ENCODE data around the gene PPP1R13L.

The PPP1R13L gene

GRCh38 chr19:45352062-45352461 is 52.8 kb downstream of the PPP1R13L start:
- no peaks in the 10 kb centered on the region for H3K4me1 ChIP-seq (ENCODE audit: control insufficient read depth in 1 of 2, insufficient read depth in 1 of 2, low read depth in 1 of 2, low read length in 1 of 2)
- no peak for TF ChIP-seq CTCF (IDR thresholded peaks at IDR 0.05)
- H3K27ac ChIP-seq = no peak overlapping the region
- H3K36me3 ChIP-seq = peaks cover 26% of the 10 kb centered on the region
- no peak overlapping the region for H3K4me3 ChIP-seq (ENCODE audit: low read depth in 1 of 2, low read length in 1 of 2)
- no peaks in the 10 kb centered on the region for H3K9me3 ChIP-seq
- H3K27me3 ChIP-seq = peaks cover 10% of the 10 kb centered on the region

GRCh38 chr19:45351401-45351952 is 53.4 kb downstream of the PPP1R13L start:
- H3K36me3 ChIP-seq = peaks cover 26% of the 10 kb centered on the region
- H3K27ac ChIP-seq = no peak overlapping the region
- TF ChIP-seq CTCF (IDR thresholded peaks at IDR 0.05) = no peak
- no peaks in the 10 kb centered on the region for H3K4me1 ChIP-seq (ENCODE audit: control insufficient read depth in 1 of 2, insufficient read depth in 1 of 2, low read depth in 1 of 2, low read length in 1 of 2)
- no peaks in the 10 kb centered on the region for H3K9me3 ChIP-seq
- no peak overlapping the region for H3K4me3 ChIP-seq (ENCODE audit: low read depth in 1 of 2, low read length in 1 of 2)
- H3K27me3 ChIP-seq = peaks cover 16% of the 10 kb centered on the region

- H3K9me3 ChIP-seq = no peaks in the 10 kb centered on the region
- no peak for TF ChIP-seq CTCF (IDR thresholded peaks at IDR 0.05)
- H3K4me1 ChIP-seq (ENCODE audit: control insufficient read depth in 1 of 2, insufficient read depth in 1 of 2, low read depth in 1 of 2, low read length in 1 of 2) = no peaks in the 10 kb centered on the region
- no peak overlapping the region for H3K4me3 ChIP-seq (ENCODE audit: low read depth in 1 of 2, low read length in 1 of 2)
- H3K27ac ChIP-seq = no peak overlapping the region
- H3K27me3 ChIP-seq = peaks cover 25% of the 10 kb centered on the region
- peaks cover 26% of the 10 kb centered on the region for H3K36me3 ChIP-seq
Measured at GRCh38 chr19:45350477-45351058, 54.3 kb downstream of the PPP1R13L start.

GRCh38 chr19:45349430-45349941 is 55.4 kb downstream of the PPP1R13L start:
- no peaks in the 10 kb centered on the region for H3K9me3 ChIP-seq
- peaks cover 23% of the 10 kb centered on the region for H3K36me3 ChIP-seq
- no peak for TF ChIP-seq CTCF (IDR thresholded peaks at IDR 0.05)
- H3K4me1 ChIP-seq (ENCODE audit: control insufficient read depth in 1 of 2, insufficient read depth in 1 of 2, low read depth in 1 of 2, low read length in 1 of 2) = no peaks in the 10 kb centered on the region
- H3K4me3 ChIP-seq (ENCODE audit: low read depth in 1 of 2, low read length in 1 of 2) = no peak overlapping the region
- H3K27me3 ChIP-seq = peaks cover 36% of the 10 kb centered on the region
- H3K27ac ChIP-seq = no peak overlapping the region

GRCh38 chr19:45349126-45349415 is 55.8 kb downstream of the PPP1R13L start:
- H3K36me3 ChIP-seq = peaks cover 21% of the 10 kb centered on the region
- TF ChIP-seq CTCF (IDR thresholded peaks at IDR 0.05) = no peak
- no peaks in the 10 kb centered on the region for H3K9me3 ChIP-seq
- no peak overlapping the region for H3K4me3 ChIP-seq (ENCODE audit: low read depth in 1 of 2, low read length in 1 of 2)
- H3K4me1 ChIP-seq (ENCODE audit: control insufficient read depth in 1 of 2, insufficient read depth in 1 of 2, low read depth in 1 of 2, low read length in 1 of 2) = no peaks in the 10 kb centered on the region
- peaks cover 38% of the 10 kb centered on the region for H3K27me3 ChIP-seq
- no peak overlapping the region for H3K27ac ChIP-seq

All from neutrophil (primary cell).